Stimulated activated CD4-positive, alpha-beta T cell treated with anti-CD3 and anti-CD28 coated beads, Interleukin-4, amount 100 ng/mL, for 24 hours (primary cell): ENCODE results near the gene KAZN.

Source experiments
- DNase-seq: peaks from one replicate; pipeline ENCODE4 v3.0.0-alpha.2; 2020

KAZN gene

DNA sequence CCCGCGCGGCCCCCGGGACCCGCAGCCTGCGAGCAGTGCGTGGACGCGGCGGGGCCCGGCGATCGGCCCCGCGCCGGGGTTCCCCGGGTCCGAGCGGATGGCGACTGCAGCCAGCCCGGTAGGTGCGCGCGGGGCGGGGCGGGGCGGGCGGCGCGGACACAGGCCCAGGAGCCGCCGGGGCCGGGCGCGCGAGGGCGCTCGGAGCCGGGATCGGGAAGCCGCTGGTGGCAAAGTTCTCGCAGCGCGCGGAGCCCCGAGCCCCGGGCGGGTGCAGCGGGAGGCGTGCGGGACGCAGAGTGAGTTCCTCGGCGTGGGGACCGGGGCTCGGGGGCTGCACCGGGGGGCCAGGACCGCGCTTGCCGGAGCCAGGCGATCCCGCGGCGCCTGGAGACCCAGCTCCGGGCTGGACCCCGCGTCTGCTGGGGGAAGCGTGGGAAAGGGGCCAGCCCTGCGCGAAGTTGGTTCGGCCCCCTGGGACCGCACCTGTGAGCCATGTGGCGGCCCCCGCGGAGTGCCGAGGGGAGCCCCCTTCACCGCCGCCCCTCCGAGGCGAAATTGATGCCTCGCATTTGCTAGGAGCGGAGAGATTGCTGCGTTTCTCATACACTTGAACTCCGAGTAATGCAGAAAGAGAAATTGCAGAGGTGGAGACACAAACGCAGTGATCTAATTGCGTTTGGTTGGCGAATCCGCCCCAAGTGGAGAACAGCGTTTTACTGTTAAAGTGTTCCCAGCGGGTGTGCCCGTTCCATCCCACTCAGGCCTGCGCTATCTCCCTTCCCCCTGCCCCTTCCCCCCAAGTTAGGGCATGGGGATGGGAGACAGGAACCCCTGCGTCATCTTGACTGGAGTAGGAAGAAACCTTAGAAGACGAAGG is 326.2 kb downstream of the KAZN start:
- no peak for DNase-seq

DNA sequence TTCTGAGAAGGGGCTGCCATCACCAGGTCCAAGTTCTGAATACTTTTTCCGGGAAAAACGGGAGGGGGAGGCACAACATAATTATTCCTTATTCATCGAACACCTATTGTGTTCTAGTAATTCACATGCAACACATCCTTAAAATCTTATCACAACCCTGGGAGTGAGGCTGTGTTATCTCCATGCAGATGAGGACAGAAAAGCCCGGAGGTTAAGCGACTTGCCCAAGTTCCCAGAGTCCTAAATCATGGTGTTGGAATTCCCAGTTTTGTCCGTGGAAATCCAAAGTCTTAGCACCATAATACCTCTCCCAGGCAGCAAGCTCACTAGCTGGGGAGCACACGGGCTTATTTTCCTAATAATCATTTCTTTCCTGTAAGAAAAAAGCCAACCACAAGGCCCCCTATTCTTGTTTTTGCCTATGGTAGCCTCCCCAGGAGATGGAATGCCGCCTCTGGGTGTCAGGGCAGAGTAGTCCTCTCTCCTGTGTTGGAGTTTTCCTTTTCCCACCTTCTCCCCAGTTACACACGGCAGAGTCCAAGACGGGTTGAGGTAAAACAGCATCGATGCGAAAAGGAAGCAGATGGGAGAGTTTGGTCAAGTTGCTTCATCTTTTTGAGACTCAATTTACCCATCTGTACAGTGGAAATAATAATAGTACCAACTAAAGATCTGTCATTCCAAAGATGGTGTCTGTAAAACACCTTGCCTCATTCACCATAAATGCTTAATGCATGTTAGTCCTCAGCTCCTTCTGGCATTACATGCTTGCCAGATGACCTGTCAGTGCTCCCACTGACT is 327.1 kb downstream of the KAZN start:
- DNase-seq = no peak

DNA sequence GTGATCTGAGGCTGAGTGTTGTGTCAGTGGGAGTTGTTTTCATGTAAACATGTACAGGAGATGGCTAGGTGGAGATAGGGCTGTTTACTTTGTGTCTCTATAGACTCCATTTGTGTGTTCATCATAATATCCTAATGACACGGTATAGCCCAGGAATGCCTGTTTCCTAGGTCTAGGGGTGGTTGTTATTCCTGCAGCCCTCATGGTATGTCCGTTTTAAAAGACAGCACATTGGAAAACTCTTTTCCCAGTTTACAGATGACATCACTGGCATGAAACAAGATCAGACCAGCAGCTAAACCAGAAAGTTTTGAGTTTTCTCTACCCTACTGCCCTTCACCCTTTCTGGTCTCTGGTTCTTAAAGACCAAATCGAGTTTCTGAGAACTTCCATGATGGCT is 327.7 kb downstream of the KAZN start:
- DNase-seq = no peak

DNA sequence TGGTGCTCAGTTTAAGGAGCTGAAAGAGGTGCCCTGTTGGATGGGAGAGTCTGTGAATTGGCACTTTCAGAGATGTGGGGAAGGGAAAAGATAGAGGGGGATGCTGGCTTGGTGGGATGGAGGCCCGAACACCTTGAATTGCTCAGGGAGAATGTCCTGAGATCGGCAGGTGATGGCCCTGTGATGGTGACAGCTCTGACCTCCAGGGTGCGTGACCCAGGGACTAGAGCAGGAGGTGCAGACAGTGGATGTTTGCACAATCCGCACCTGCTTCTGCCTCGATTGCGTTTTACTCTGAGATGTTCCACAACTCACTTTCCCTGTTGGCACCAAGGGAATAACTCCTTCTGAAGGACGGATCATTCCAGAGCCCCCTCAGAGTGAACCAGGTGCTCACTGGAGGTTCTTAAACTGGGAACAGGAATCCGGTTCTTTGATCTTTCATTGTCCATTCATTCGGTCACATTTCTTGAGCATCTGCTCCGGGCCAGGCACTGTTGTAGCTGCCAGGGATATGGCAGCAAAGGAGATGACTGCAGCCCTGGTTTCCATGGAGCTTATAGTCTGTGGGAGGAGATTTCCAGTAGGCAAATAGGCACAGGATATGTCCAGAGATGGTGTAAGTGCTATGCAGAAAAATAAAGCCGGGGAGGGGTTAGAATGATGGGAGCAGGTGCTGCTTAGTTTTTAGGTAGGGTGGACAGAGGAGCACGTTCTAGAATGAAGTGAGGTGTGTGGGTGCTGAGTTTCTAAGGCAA is 328.5 kb downstream of the KAZN start:
- DNase-seq = no peak

DNA sequence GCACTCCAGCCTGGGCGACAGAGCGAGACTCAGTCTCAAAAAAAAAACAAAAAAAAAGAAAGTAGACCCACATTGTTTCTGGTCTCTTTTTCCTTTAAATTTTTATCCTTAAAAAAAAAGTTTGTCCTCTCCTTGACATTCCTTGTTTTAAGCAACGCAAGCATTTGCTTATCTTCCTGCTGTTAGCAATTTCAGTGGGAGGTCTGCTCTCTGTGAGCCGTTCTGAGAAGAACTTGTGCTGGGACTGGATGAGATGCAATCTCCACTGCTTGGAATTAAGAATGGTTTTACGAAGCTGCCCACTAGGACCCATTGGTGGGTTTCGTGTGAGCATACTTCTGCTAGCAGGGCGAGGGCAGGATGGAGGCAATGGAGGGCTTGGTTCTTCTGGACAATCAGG is 329.9 kb downstream of the KAZN start:
- DNase-seq = no peak

GRCh38 chr1:14928886-14929546 is 330.5 kb downstream of the KAZN start:
- no peak for DNase-seq

DNA sequence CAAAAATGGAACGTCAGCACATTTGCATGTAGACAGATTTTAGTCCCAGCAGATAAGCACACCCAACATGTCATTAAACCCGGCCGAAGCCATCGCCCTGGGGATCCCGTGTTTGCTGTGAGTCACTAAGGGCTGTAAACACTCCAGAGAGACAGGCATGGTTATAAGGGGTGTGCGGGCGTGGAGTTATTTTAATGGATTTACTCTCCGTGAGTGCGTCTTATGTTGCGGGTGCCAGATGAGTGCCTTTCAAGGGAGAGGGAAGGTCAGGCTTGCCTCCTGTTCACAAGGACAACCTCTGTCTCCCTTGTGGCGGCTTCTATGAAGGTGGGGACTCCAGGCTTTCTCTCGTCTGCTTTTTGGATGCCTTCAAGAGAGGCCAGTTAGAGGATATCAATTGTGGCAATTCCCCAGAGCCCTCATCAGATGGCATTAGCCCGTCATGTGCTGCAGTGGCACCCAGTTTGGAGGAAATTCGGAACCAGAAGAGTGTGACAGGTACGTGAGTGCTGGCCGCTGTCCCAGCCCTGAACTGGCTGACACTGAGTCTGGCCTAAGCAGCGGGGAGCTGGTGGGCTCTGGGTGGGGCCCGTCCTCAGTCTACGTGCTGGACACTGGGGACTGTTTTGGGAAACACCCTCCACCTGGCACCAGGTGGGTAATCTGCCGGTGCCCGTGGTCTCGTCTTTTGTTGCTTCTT is 331.2 kb downstream of the KAZN start:
- DNase-seq = no peak

- DNase-seq = no peak
Measured at GRCh38 chr1:14930247-14930965, 331.9 kb downstream of the KAZN start.

DNA sequence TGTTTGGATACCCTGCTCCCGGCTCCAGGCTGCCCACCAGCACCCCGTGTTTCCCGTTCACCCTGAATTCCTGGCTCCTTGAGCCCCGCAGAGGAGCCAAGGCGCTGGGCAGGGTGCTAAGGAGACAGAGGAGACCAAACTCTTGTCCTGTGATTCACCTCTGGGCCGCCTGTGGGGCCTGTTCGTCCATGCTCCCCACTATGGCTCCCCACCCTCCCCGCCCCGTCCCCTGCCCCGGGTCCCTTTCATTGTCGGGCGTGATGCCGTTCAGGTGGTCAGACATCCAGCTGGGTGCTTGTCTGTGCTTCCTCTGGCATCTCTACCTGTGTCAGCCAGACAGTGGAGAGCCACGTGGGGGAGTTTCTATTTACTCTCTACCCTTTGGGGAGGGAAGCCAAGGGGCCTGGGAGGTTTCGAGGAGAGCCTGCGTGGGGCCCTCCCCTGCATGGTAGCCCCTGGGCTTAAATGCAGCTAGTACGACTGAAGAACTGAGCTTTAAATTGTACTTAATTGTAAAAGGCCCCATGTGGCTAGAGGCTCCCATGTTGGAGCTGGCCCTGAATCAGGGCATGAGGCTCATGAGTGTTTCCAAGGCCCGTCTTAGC is 333.7 kb downstream of the KAZN start:
- no peak for DNase-seq

DNA sequence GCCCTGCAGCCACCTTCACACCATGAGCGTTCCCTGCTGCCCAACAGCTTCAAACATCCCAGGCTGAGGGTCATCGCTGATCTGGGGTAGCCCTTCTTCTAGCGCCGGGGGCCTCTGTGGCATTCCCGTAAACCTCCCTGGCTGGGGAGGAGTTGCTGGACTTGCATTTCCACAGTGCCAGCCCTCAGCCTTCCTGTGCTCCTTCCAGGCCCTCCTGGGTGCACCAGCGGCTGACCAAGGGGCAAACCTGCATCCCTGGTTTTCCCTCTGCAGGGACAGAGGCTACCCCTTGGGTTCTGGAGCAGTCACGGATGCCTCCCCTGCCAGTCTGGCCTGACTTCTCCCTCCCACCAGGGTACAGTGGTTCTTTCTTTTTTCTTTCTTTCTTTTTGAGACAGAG is 336.4 kb downstream of the KAZN start:
- DNase-seq = no peak

DNA sequence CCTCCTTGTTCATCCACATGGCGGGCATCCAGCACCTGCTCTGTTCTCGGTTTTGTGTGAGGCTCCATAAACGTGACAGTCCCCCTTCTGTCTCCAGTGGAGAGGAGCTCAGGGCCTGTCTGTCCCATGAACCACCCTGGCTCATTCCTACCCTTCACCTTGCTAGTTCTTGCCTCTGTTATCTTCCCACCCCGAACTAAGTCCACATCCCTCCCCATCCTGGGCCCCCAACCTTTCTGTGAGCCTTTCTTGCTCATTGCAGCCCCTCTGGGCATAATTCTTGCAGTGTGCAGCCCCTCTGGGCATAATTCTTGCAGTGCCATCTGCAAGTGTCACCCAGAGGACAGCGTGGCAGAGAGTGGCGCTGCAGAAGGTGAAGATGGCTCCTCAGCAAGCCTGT is 338.3 kb downstream of the KAZN start:
- DNase-seq = no peak

DNA sequence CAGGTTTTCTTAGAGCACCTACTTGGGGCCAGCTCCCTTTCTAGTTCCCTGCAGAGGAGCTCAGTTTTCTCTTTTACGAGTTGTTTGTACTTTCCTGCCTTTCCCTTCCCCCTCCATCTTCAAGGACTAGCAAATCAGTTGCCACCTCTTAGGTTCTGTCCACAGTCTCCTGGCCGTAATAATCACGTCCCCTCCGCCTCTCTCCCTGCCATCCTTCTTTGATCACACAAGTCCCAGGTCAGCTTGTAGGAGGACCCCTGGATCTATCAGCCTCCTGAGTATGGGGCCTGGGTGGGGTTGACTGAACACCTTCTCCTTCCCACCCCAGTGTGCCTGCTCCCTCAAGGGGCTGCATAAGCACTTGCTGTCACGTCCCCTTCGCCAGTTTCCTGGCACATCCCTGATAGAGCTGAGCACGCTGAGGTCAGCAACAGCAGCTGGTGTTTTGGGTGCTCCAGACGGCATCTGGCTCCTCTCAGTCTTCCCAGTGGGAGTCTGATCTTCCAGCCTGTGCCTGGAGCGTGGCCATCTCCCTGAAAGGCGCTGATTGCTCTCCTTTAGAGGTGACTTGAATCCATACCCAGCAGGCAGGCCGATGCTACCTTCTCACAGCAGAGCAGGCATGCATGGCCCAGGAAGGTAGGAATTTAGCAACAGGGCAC is 338.9 kb downstream of the KAZN start:
- no peak for DNase-seq

- DNase-seq = no peak
Measured at GRCh38 chr1:14939527-14940284, 341.2 kb downstream of the KAZN start.

GRCh38 chr1:14940285-14940870 is 341.9 kb downstream of the KAZN start:
- DNase-seq = no peak

- DNase-seq = no peak
Measured at GRCh38 chr1:14941864-14942263, 343.4 kb downstream of the KAZN start.

DNA sequence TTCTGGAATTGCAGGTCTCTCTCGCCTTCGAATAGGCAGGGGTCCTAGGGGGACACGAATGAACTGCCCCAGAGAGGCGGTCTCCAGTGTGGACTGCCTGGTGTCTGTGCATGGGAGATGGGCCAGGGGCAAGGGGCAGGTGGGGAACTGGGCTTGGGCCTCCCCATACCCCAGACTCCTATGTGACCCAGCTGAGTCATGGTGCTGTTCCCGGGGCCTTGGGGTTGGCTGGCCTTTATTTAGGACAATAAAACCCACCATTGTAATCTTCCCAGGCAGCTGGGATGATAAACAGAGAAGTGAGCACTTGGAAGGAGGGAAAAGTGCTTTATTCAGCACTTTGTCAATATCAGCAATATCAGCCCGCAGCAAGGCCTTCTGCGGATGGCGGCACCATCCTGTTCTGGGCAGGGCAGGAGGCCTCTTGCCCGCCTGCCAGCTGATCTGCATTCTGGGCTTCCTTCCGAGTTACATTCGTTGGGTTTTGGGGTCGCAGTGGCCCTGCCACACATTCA is 346.0 kb downstream of the KAZN start:
- DNase-seq = no peak

GRCh38 chr1:14945132-14946010 is 346.9 kb downstream of the KAZN start:
- DNase-seq = no peak

- no peak for DNase-seq
Measured at GRCh38 chr1:14946011-14946359, 347.5 kb downstream of the KAZN start.
